ENCODE results near the gene CYBC1. TPM values are rescaled to one million over a fixed set of nuclear protein-coding genes. Genes with fewer than 3 reads are reported as not detected.

Gene CYBC1
- 30.6 and 58.8 TPM in 2 replicates for total RNA-seq

DNA sequence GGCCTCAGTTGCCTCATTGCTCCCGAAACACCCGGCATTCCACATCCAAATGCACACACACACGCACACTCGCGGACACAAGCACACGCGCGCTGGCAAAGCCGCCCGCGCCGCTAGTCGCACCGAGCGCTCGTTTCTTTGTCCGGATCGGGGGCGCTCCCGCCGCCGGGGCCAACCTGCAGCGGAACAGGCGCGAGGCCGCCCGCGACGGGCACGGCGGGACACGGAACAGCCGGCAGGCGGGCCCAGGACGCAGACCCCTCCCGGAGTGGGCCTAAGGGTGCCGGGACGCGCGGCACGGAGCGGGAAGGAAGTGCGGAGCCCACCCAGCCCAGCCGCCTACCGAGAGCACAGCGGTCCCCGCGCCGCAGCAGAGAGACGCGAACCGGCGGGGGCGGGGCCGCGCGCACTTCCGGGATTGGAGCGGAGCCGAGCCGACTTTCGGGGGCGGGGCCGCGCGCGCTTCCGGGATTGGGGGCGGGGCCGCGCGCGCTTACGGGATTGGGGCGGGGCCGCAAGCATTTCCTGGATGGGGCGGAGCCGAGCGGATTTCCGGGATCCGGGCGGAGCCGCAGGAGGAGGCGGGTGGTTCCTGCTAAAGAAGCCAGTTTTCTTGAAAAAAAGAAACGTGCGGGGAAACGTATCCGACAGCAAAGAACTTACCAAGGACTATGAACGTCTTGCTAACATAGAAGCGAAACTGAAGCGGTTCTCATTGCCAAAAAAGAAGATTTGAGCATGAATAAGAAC is at the start of gene CYBC1:
TSS of gene CYBC1 (minus strand) at position 396 of the 750 bp plus-strand sequence. CDS start 1,498 bp downstream, outside the sequence.
- peak; percentile 56 to 90 for DNase-seq (ENCODE audit: low read depth in 2 of 2)

DNA sequence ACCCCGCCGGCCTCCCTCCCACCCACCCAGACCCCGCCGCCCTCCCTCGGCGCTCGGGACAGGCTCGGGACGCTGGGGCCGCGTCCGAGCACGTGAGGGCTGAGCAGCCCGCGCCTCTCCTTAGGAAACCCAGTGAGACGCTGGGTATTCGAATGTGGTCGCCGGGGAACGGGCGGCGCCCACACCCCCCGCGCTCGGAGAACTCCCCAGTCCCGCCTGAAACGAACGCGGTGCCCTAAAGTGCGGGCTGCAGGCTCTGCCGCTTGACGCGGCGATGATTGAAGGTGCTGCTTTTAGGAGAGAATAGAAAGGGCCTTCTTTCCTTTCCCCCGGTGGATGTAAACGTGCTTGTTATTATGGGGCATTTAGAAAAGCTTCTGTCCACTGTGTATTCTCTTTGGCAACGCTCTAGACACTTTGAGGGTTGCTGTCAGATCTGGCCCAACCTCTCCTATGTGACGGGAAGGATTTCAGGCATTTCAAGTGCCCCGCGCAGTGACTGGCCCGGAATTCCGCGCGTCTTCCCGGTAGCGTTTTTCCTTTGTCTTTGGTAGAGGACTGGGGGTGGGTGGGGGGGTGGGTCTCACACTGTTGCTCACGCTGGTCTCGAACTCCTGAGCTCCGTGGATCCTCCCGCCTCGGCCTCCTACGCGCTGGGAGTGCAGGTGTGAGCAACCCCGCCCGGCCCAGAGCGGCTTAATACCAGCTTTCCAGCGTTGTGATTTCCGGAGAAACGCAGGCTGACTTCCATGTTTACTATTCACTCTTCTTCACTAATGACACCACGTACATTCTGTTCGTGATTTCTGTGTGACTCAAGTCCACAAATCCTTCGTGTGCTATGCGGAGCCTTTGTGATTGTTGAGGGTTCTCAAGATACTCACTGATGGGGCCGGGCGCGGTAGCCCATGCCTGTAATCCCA is 47.2 kb upstream of the CYBC1 start:
- DNase-seq (ENCODE audit: low read depth in 2 of 2): peak in 1 of 2 donors; percentile 57

- DNase-seq (ENCODE audit: low read depth in 2 of 2): peak; percentile 55 to 91
These were observed 46.2 kb upstream of the CYBC1 start for GRCh38 chr17:82496529-82497434.

GRCh38 chr17:82495844-82496528 is 45.4 kb upstream of the CYBC1 start:
- no peak for DNase-seq (ENCODE audit: low read depth in 2 of 2)

- DNase-seq (ENCODE audit: low read depth in 2 of 2): peak; percentile 77 to 88
These were observed 43.9 kb upstream of the CYBC1 start for GRCh38 chr17:82494236-82495055.

DNA sequence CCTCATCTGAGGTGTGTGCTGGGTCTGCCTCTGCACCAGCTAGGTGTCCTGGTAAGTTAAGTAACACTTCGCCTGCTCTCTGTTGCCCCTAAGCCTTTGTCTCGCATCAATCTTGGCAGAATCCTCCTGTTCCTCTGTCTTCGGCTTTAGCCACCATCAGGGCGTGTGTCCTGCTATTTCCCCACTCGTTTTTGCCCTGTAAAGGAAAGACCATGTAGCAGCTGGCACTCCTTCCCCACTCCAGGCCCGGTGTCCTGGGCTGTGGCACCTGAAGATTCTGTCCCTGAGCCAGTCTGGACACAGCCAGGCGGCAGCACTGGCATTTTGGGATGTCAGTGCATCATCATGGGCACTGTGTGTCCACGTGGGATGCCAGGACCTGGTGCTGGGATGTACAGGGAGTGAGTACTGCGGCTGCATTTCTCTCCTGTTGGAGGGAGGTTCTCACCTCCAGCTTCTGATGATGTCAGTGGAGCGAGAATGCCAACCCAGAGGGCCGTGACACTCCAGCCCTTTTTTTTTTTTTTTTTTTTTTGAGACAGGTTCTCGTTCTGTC is 42.8 kb upstream of the CYBC1 start:
- no peak for DNase-seq (ENCODE audit: low read depth in 2 of 2)

- no peak for DNase-seq (ENCODE audit: low read depth in 2 of 2)
These were observed 42.2 kb upstream of the CYBC1 start for GRCh38 chr17:82492643-82493225.

DNA sequence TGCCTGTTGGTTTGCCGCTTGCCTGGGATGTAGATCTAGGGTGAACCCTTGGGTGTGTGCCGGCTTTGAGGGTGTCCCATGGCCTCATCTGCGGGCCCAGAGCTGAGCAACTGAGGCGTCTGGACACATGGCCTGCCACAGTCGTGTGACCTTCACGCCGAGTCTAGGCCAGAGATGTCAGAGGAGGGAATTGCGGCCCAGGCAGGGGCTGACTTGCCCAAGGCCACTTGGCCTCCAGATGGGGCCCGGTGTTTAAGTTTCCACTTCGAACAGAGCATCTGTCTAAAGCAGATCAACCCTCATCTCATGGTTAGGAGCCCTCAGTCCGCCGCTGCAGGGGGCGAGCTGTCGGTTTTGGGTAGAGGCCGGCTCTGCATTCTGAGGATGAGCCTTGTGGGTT is 41.0 kb upstream of the CYBC1 start:
- no peak for DNase-seq (ENCODE audit: low read depth in 2 of 2)

GRCh38 chr17:82491196-82491530 is 40.6 kb upstream of the CYBC1 start:
- DNase-seq (ENCODE audit: low read depth in 2 of 2): no peak

DNA sequence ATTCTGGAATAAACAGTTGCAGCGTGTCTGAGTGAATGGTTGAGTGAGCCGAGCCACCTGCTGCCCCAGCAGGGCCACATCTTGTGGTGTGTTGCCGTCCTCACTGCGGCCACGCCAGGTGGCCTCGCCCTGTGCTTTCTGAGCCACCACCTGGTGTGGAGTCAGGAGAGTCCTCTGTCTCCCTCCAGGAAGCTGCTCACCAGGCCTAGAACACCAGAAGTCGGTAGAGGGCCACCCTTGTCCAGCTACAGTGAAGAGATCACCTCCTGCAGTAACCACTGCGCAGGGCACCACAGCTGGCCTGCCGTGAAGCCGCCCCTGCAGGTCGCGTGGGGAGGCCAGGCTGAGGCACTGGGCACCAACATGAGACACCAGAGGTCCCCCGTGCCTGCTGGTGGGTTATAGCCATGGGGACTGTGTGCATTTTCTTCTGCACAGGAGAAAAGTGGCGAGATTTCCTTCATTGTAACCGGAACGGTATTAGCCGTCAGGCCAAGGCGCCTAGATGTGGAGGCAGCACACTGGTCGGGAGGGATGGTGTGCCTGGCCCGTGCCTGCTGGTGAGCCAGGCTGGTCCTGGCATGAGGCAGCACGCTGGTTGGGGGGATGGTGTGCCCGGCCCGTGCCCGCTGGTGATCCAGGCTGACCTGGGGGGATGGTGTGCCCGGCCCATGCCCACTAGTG is 40.1 kb upstream of the CYBC1 start:
- DNase-seq (ENCODE audit: low read depth in 2 of 2): no peak

- DNase-seq (ENCODE audit: low read depth in 2 of 2): no peak
These were observed 39.4 kb upstream of the CYBC1 start for GRCh38 chr17:82489851-82490511.

GRCh38 chr17:82489117-82489516 is 38.6 kb upstream of the CYBC1 start:
- DNase-seq (ENCODE audit: low read depth in 2 of 2): no peak

- DNase-seq (ENCODE audit: low read depth in 2 of 2): no peak
These were observed 37.4 kb upstream of the CYBC1 start for GRCh38 chr17:82487910-82488309.

DNA sequence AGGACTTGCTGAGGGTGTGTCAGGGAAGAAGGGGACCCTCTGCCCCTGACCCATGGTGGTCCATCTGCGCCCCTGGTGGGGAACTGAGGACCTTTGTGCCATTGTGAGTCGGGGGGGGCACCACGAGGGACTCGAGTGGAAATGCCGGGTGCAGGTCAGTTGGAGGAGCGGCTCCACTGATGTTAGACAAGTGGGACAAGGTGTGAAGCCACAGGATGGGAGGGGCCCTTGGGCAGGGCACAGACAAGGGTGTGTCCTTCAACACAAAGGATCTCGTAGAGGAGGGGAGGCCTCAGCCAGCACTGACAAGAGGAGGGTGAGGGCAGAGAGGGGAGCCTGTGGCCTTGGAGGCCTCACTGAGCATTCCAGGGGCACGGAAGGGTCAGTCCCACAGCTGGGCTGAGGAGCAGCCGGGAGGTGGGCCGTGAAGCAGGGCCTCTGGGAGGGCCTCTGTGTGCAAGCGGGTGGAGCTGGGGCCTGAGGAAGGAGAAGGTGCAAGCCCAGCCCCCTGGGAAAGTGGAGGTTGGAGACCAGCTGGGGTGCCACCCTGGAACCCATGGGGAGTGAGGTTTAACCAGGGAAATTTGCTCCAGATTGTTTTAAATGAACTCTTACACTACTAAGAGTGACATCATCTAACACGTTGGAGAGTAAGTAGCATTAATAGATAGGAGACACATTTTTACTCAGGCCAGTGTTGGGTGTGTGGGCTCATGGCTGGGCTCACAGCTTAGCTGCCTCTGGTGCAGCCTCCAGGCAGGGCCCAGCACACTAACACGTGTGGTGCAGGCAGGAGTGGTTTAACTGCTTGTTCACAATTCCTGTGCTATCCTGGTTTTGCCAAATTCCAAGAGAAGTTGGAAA is 35.9 kb upstream of the CYBC1 start:
- no peak for DNase-seq (ENCODE audit: low read depth in 2 of 2)

- no peak for DNase-seq (ENCODE audit: low read depth in 2 of 2)
These were observed 33.3 kb upstream of the CYBC1 start for GRCh38 chr17:82483836-82484235.

GRCh38 chr17:82483204-82483660 is 32.7 kb upstream of the CYBC1 start:
- DNase-seq (ENCODE audit: low read depth in 2 of 2): no peak

- no peak for DNase-seq (ENCODE audit: low read depth in 2 of 2)
These were observed 29.8 kb upstream of the CYBC1 start for GRCh38 chr17:82480318-82480717.

All from dermis microvascular lymphatic vessel endothelial cell (primary cell).